SK-N-SH (cell line): ENCODE measurements around the gene RAX. TPM values are rescaled to one million over a fixed set of nuclear protein-coding genes. Genes with fewer than 3 reads are reported as not detected.

ENCODE experiments used
- CTCF ChIA-PET: fragments of 300-600, 350-600 bp; formaldehyde crosslinking; extraction: SDS; loops from one replicate; lab custom pipeline; 2021; lab: Yijun Ruan, JAX
- POLR2A ChIA-PET: fragments of 350-600 bp; sonication (Branson Sonifier 250); formaldehyde crosslinking; extraction: SDS; loops from one replicate; lab custom pipeline; 2020; ENCODE audit warnings: antibody characterized with exemption, inconsistent platforms; lab: Yijun Ruan, JAX
- DNase-seq: peaks from one replicate; pipeline ENCODE4 v3.0.0; 2012
- H2AFZ ChIP-seq: fragments of 200-600 bp; sonication (generic); 2 replicates; pipeline ENCODE4 v1.8.1; 2016; ENCODE audit warnings: antibody characterized with exemption, mild to moderate bottlenecking, low read depth
- H3F3A ChIP-seq: fragments of 200-600 bp; sonication (generic); replicated peaks from 2 replicates; pipeline ENCODE3; 2016; ENCODE audit warnings: antibody characterized with exemption, mild to moderate bottlenecking; ENCODE audit not compliant: insufficient read depth
- H3K27ac ChIP-seq, 2 experiments: fragments of 200-500 bp in 1 of 2; fragments of 200-600 bp in 1 of 2; sonication (Bioruptor generic) in 1 of 2; sonication (generic), shearing (Covaris generic) in 1 of 2; 2 replicates each; pipeline versions ENCODE4 v1.5.1 to v1.6.1; 2014 to 2016; ENCODE audit warnings: low read depth in 2 of 2, inconsistent platforms in 1 of 2, low read length in 1 of 2, mild to moderate bottlenecking in 1 of 2, mixed read lengths in 1 of 2
- H3K27me3 ChIP-seq: fragments of 200-600 bp; sonication (generic), shearing (Covaris generic); 2 replicates; pipeline ENCODE4 v1.6.1; 2016; ENCODE audit warnings: mixed run types; ENCODE audit not compliant: insufficient read depth
- H3K36me3 ChIP-seq, 2 experiments: fragments of 200-500 bp in 1 of 2; fragments of 200-600 bp in 1 of 2; sonication (Bioruptor generic) in 1 of 2; sonication (generic) in 1 of 2; replicated peaks in 1 of 2; 2 replicates each; pipeline versions ENCODE3 to v1.5.1; 2014 to 2016; ENCODE audit warnings: low read length in 1 of 2, mild to moderate bottlenecking in 1 of 2; ENCODE audit not compliant: insufficient read depth in 2 of 2, control insufficient read depth in 1 of 2
- H3K4me1 ChIP-seq, 2 experiments: fragments of 200-500 bp in 1 of 2; fragments of 200-600 bp in 1 of 2; sonication (Bioruptor generic) in 1 of 2; sonication (generic), shearing (Covaris generic) in 1 of 2; 2 replicates each; pipeline versions ENCODE4 v1.5.1 to v1.6.1; 2014 to 2016; ENCODE audit warnings: low read depth in 1 of 2, low read length in 1 of 2, mixed run types in 1 of 2; ENCODE audit not compliant: insufficient read depth in 2 of 2, control insufficient read depth in 1 of 2
- H3K4me2 ChIP-seq: fragments of 200-600 bp; sonication (generic), shearing (Covaris generic); 2 replicates; pipeline ENCODE4 v1.6.1; 2017; ENCODE audit warnings: mixed run types
- H3K4me3 ChIP-seq, 2 experiments: fragments of 200-500 bp in 1 of 2; fragments of 200-600 bp in 1 of 2; sonication (Bioruptor generic) in 1 of 2; sonication (generic), shearing (Covaris generic) in 1 of 2; 2 replicates each; pipeline versions ENCODE4 v1.5.1 to v1.8.1; 2014 to 2016; ENCODE audit warnings: low read depth in 2 of 2, inconsistent platforms in 1 of 2, low read length in 1 of 2, mild to moderate bottlenecking in 1 of 2, mixed read lengths in 1 of 2, moderate library complexity in 1 of 2
- H3K79me2 ChIP-seq: fragments of 200-600 bp; sonication (generic); 2 replicates; pipeline ENCODE4 v1.8.1; 2017; ENCODE audit warnings: mild to moderate bottlenecking; ENCODE audit not compliant: insufficient read depth
- H3K9ac ChIP-seq: fragments of 200-600 bp; sonication (generic); 2 replicates; pipeline ENCODE4 v1.6.1; 2017; ENCODE audit warnings: mixed run types
- H3K9me2 ChIP-seq: fragments of 200-600 bp; sonication (generic); 2 replicates; pipeline ENCODE4 v1.6.1; 2017; ENCODE audit warnings: mixed run types
- H3K9me3 ChIP-seq: fragments of 200-600 bp; sonication (generic); 2 replicates; pipeline ENCODE4 v1.6.1; 2017; ENCODE audit warnings: mixed run types, mild to moderate bottlenecking, moderate library complexity
- H4K20me1 ChIP-seq: fragments of 200-600 bp; sonication (generic); 2 replicates; pipeline ENCODE4 v1.6.1; 2017; ENCODE audit warnings: mild to moderate bottlenecking, mixed run types; ENCODE audit not compliant: insufficient read depth
- CHD2 ChIP-seq: fragments of 150-350 bp; IDR thresholded peaks from 2 replicates; pipeline ENCODE4 v1.6.1; 2018; ENCODE audit warnings: low read length; ENCODE audit not compliant: partially characterized antibody
- CTCF ChIP-seq: fragments of 200-600 bp; sonication (generic); IDR thresholded peaks from 2 replicates; pipeline ENCODE4 v1.6.1; 2017; ENCODE audit warnings: antibody characterized with exemption, mild to moderate bottlenecking, moderate library complexity
- ELF1 ChIP-seq: IDR thresholded peaks from 2 replicates; pipeline ENCODE4 v1.4.0; 2012
- EP300 ChIP-seq, 2 experiments: IDR thresholded peaks; 2 replicates each; pipeline versions ENCODE4 v1.4.0 to v1.6.1; 2012; ENCODE audit warnings: borderline replicate concordance in 1 of 2, low read depth in 1 of 2, low read length in 1 of 2
- EZH2phosphoT487 ChIP-seq: fragments of 200-600 bp; sonication (generic); IDR thresholded peaks from 2 replicates; pipeline ENCODE4 v1.6.1; 2017; ENCODE audit warnings: low read depth, mixed run types, mild to moderate bottlenecking, antibody characterized with exemption, moderate library complexity, borderline replicate concordance
- FOXJ3 ChIP-seq: sonication (generic); formaldehyde crosslinking; IDR thresholded peaks from 2 replicates; pipeline ENCODE4 v1.5.1; 2020; ENCODE audit warnings: mild to moderate bottlenecking, missing genetic modification reagents
- GABPA ChIP-seq: IDR thresholded peaks from 2 replicates; pipeline ENCODE4 v1.4.0; 2012; ENCODE audit warnings: low read depth, mild to moderate bottlenecking
- IRF3 ChIP-seq: fragments of 150-350 bp; IDR thresholded peaks from 2 replicates; pipeline ENCODE4 v1.6.1; 2016; ENCODE audit warnings: mild to moderate bottlenecking, low read depth, low read length
- MAX ChIP-seq: IDR thresholded peaks from 2 replicates; pipeline ENCODE4 v1.4.0; 2012; ENCODE audit warnings: low read depth
- MEF2A ChIP-seq: IDR thresholded peaks from 2 replicates; pipeline ENCODE4 v1.4.0; 2012; ENCODE audit warnings: low read depth, borderline replicate concordance
- MXI1 ChIP-seq: IDR thresholded peaks from 2 replicates; pipeline ENCODE4 v1.6.1; 2012; ENCODE audit warnings: mild to moderate bottlenecking, low read depth, low read length, improper control_type of control experiment
- NFIC ChIP-seq: IDR thresholded peaks from 2 replicates; pipeline ENCODE4 v1.4.0; 2012; ENCODE audit warnings: borderline replicate concordance
- PBX3 ChIP-seq: IDR thresholded peaks from 2 replicates; pipeline ENCODE4; 2012
- RCOR1 ChIP-seq: fragments of 150-350 bp; IDR thresholded peaks from 2 replicates; pipeline ENCODE4 v1.6.1; 2017; ENCODE audit warnings: antibody characterized with exemption, low read length
- RXRA ChIP-seq: IDR thresholded peaks from 2 replicates; pipeline ENCODE4 v1.4.0; 2012; ENCODE audit warnings: low read depth, mild to moderate bottlenecking, borderline replicate concordance
- SMC3 ChIP-seq: IDR thresholded peaks from 2 replicates; pipeline ENCODE4 v1.6.1; 2012; ENCODE audit warnings: low read depth, low read length, improper control_type of control experiment
- TAF1 ChIP-seq: IDR thresholded peaks from 2 replicates; pipeline ENCODE4 v1.6.1; 2012; ENCODE audit warnings: low read depth, mild to moderate bottlenecking, low read length, moderate library complexity, borderline replicate concordance
- TCF12 ChIP-seq: IDR thresholded peaks from 2 replicates; pipeline ENCODE4 v1.4.0; 2012
- TEAD4 ChIP-seq: IDR thresholded peaks from 2 replicates; pipeline ENCODE4 v1.4.0; 2012; ENCODE audit warnings: mild to moderate bottlenecking, borderline replicate concordance; ENCODE audit not compliant: insufficient read depth
- USF1 ChIP-seq: IDR thresholded peaks from 2 replicates; pipeline ENCODE4 v1.4.0; 2012; ENCODE audit warnings: low read depth, borderline replicate concordance
- YY1 ChIP-seq: IDR thresholded peaks from 2 replicates; pipeline ENCODE4 v1.4.0; 2012; ENCODE audit warnings: low read depth, mild to moderate bottlenecking
- WGBS: methylation state at CpG from one replicate; pipeline ENCODE4 v1.1.6; 2017; ENCODE audit warnings: low lambda C conversion rate; 5-methylcytosine and 5-hydroxymethylcytosine counted together
- polyA plus RNA-seq, 3 experiments: library from polyadenylated mRNA; depleted of rRNA; stranded (reverse); fragments of >200 nt; gene quantifications; 2 replicates each; pipeline ENCODE4 v1.2.3, GENCODE V29; 2012

The RAX gene
- polyA plus RNA-seq, 1 of the 3 experiments (the other 2 are of a cell fraction): not detected

- H3K9me3 ChIP-seq: no peaks in the 10 kb centered on the region
- H3K27ac ChIP-seq: no peak overlapping the region
- DNase-seq: no peak
- H3K9me2 ChIP-seq: no peaks in the 10 kb centered on the region
- ChIA-PET CTCF (interaction anchor here (0.6 to 2.3 kb wide), 5 partner anchors 14 to 110 kb away, joined by 3 to 15 read pairs (median 3); no protein-coding TSS in a partner anchor), POLR2A (no interaction called here)
- no peaks in the 10 kb centered on the region for H3K79me2 ChIP-seq
- H4K20me1 ChIP-seq: no peaks in the 10 kb centered on the region
- no peak overlapping the region for H3K9ac ChIP-seq
- no peak overlapping the region for H3K4me3 ChIP-seq
- peaks cover 19% of the 10 kb centered on the region; the same call in 1 of the 2 replicates for H3K27me3 ChIP-seq
- H3K4me2 ChIP-seq: no peak overlapping the region
- no peaks in the 10 kb centered on the region for H3F3A ChIP-seq
- no peaks in the 10 kb centered on the region for H3K36me3 ChIP-seq
- TF ChIP-seq MXI1: no peak
- no peak for TF ChIP-seq TEAD4
- TF ChIP-seq RXRA: no peak
- TF ChIP-seq IRF3: no peak
- TF ChIP-seq CTCF: no peak
- TF ChIP-seq EP300 (IDR thresholded peaks at IDR 0.05; ENCODE audit: borderline replicate concordance in 1 of 2, low read depth in 1 of 2, low read length in 1 of 2): no peak
- no peak for TF ChIP-seq FOXJ3 (CRISPR knock-in tag)
- no peak for TF ChIP-seq YY1
- TF ChIP-seq GABPA: no peak
- no peak for TF ChIP-seq ELF1
- TF ChIP-seq MAX: no peak
- TF ChIP-seq NFIC: no peak
- TF ChIP-seq EZH2phosphoT487: no peak
- no peaks in the 10 kb centered on the region for H3K4me1 ChIP-seq
- H2AFZ ChIP-seq: no peak overlapping the region
Measured at GRCh38 chr18:59293317-59293716, 20.1 kb upstream of the RAX start.

GRCh38 chr18:59286341-59286740, 13.1 kb upstream of the RAX start:
- POLR2A ChIA-PET: no interaction called here
- CTCF ChIA-PET: interaction anchor here (0.7 to 1.6 kb wide), 7 partner anchors 11 to 537 kb away, joined by 3 to 11 read pairs (median 4); no protein-coding TSS in a partner anchor
- H3K27ac ChIP-seq: no peak overlapping the region
- no peaks in the 10 kb centered on the region for H4K20me1 ChIP-seq
- H3K9me2 ChIP-seq: no peaks in the 10 kb centered on the region
- no peak overlapping the region for H3K9ac ChIP-seq
- no peaks in the 10 kb centered on the region for H3F3A ChIP-seq
- no peaks in the 10 kb centered on the region for H3K9me3 ChIP-seq
- no peak overlapping the region for H3K4me3 ChIP-seq
- no peaks in the 10 kb centered on the region for H3K36me3 ChIP-seq
- no peak overlapping the region for H2AFZ ChIP-seq
- no peak for DNase-seq
- H3K4me1 ChIP-seq: no peaks in the 10 kb centered on the region
- no peaks in the 10 kb centered on the region for H3K79me2 ChIP-seq
- H3K4me2 ChIP-seq: no peak overlapping the region
- 27% methylated on average over 6 of the region's 6 CpGs for WGBS
- H3K27me3 ChIP-seq: peaks cover 38% of the 10 kb centered on the region; the same call in 1 of the 2 replicates
- TF ChIP-seq TEAD4 (no peak), SMC3 (no peak), CHD2 (no peak), GABPA (no peak), RCOR1 (no peak), EP300 (IDR thresholded peaks at IDR 0.05; ENCODE audit: borderline replicate concordance in 1 of 2, low read depth in 1 of 2, low read length in 1 of 2) (no peak), MEF2A (no peak), TAF1 (no peak), USF1 (no peak), EZH2phosphoT487 (no peak), TCF12 (no peak), CTCF (no peak), PBX3 (no peak)
